HG03439 (cell line): ENCODE results near the gene RNFT2.
"Not testable (repeated sequence)": the region's sequence is repeated elsewhere in the genome, so short reads cannot be mapped to it uniquely, and the experiment has no call there.

Experiments used
- ATAC-seq: cut with Tn5 transposase; IDR thresholded peaks from one replicate; pipeline ENCODE4 v1.9.1; 2021; ENCODE audit warnings: mild to moderate bottlenecking, moderate library complexity; ENCODE audit not compliant: unreplicated experiment

Gene RNFT2

GRCh38 chr12:116790066-116790465 is 52.0 kb downstream of the RNFT2 start:
- no peak for ATAC-seq

DNA sequence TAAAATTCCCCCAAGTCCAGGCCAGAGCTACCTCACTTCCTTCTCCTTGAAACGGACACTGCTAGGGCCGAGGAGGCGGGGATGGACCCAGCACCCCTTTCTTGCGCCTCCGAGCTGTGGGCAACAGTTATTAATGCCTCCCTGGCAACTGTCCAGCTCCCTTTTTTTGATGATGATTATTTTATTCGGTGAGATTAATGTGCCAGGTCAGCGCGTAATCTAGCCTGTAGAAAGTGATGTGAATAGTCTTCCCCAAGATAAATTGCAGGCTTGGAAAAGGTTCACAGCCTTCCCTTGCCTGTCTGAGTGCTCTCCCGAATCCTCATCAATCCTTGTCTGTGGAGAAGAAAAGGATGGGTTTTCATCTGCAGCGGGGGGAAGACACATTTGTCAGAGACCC is 54.3 kb downstream of the RNFT2 start:
- no peak for ATAC-seq

GRCh38 chr12:116794725-116795124 is 56.6 kb downstream of the RNFT2 start:
- no peak for ATAC-seq

GRCh38 chr12:116797885-116798284 is 59.8 kb downstream of the RNFT2 start:
- ATAC-seq, result no peak

DNA sequence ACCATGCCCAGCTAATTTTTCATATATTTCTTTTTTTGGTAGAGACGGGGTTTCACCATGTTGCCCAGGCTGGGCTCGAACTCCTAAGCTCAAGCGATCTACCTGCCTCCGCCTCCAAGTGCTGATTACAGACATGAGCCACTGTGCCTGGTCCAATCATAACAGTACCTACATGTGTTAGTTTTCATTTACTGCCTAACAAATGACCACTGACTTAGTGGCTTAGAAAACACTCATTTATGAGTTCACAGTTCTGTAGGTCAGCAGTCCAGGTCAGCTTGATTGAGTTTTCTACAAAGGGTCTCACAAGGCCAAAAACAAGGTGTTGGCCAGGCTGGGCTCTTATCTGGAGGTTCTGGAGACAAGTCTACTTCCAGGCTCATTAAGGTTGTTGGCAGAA is 60.6 kb downstream of the RNFT2 start:
- no peak for ATAC-seq

- no peak for ATAC-seq
Observed at GRCh38 chr12:116799955-116800354, 61.8 kb downstream of the RNFT2 start.

DNA sequence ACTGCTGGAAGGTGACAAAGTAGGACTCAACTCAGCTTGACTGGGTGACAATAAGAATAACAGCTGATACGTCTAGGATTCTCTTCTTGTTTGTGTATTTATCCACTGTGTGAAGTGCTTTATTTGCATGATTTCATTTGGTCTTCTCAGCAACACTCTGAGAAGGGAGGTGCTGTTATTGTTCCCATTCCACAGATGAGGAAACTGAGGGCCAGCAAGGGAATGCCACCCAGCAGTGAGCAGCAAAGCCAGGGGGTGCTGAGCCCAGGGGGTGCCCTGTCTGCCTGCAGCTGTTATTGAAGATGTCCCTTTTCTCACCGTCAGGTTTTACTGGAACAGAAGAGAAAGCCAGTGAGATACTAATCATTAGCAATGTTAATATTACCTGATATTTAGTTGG is 62.8 kb downstream of the RNFT2 start:
- ATAC-seq, result no peak

- no peak for ATAC-seq
Observed at GRCh38 chr12:116802018-116802417, 63.9 kb downstream of the RNFT2 start.

- no peak for ATAC-seq
Observed at GRCh38 chr12:116803013-116803736, 65.1 kb downstream of the RNFT2 start.

GRCh38 chr12:116804051-116804450 is 65.9 kb downstream of the RNFT2 start:
- no peak for ATAC-seq

GRCh38 chr12:116806845-116807440 is 68.8 kb downstream of the RNFT2 start:
- no peak for ATAC-seq

DNA sequence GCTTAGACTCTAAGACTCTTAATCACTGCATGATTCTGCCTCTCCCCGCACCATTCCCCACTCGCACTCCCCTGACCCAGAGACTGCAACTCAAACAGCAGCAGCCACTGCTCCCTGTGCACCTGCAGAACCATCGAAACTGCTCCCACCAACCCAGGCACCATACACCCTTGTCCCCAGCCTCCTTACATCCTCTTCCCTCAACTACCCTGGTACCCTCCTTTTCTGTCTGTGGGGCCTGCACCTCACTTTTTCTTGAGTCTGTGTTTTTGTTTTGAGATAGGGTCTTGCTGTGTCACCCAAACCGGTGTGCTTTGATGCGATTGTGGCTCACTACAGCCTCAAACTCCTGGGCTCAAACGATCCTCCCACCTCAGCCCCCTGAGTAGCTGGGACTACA is 69.4 kb downstream of the RNFT2 start:
- ATAC-seq, result no peak

- no peak for ATAC-seq
Observed at GRCh38 chr12:116808113-116809105, 70.3 kb downstream of the RNFT2 start.

DNA sequence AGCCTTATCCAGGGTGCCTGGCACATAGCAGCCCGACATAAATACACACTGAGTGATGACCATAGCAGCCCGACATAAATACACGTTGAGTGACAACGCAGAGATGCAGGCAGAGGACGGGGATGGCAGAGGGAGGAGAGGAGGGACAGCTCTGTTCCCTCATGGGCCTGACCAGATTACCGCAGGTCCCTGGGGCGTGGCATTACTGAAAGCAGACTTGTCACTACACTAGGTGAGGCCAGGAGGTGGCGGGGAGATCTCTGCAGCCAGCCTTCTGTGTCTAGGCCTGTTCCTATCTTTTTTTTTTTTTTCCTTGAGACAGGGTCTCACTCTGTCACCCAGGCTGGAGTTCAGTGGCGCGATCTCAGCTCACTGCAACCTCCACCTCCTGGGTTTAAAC is 74.1 kb downstream of the RNFT2 start:
- ATAC-seq, result no peak

DNA sequence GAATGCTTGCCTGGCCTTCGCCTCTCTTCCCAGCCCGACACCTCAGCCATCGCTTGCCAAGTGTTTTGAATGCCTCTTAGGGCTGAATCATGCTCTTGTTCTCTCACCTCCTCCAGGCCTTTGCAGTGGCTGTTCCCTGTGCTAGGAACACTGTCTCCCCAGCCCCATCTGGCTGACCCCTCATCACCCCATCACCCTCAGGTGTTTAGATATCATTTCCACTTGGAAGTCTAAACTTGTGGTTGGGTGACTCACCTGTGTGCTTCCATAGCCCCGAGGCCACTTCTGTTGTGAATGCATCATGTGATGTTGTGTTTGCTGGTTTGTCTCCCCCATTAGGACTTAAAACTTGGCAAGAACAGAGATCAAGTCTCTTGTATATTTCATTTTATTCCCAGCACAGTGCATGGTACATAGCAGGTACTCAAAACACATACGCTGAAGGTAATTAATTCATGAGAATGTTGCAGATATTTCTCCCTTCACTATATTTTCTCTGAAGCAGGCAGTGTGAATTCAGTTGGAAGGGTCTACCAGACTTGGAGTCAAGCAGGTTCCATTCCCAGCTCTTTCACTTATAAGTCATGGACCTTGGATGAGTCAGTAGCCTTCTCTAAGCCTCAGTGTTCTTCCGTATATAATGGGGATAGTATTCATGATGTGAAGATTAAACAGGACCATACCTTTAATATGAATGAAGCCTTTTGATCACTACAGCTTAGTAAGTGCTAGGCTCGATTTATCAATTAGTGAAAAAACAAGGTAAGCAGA is 75.3 kb downstream of the RNFT2 start:
- ATAC-seq, result no peak

- ATAC-seq, result not testable (repeated sequence)
Observed at GRCh38 chr12:116814766-116815165, 76.7 kb downstream of the RNFT2 start.

DNA sequence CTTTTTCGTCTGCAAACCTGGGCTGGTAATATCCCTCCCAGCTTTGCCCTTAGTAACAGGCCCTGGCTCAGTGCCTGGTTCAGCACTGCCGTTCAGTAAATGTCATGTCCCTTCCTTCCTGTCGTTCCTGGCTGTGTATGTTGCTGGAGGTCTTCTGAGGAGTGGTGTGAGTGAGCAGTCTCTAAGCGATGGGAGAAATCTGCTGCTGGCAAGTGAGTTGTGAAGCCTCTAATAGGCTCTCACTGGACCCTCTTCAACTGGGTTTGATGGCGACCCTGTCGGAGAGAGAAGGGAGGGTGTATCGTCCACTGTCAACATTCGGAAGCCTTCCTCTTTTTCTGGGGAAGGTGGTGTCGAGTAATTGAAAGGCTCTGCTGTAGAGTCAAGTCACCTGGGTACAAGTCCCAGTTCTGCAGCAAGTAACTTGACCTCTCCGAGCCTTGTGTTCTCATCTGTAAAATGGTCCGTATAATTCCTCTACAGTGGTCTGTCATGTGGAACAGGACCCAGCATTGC is 80.3 kb downstream of the RNFT2 start:
- peak; percentile 3 for ATAC-seq

GRCh38 chr12:116818948-116819832 is 81.1 kb downstream of the RNFT2 start:
- peak; percentile 88 for ATAC-seq

DNA sequence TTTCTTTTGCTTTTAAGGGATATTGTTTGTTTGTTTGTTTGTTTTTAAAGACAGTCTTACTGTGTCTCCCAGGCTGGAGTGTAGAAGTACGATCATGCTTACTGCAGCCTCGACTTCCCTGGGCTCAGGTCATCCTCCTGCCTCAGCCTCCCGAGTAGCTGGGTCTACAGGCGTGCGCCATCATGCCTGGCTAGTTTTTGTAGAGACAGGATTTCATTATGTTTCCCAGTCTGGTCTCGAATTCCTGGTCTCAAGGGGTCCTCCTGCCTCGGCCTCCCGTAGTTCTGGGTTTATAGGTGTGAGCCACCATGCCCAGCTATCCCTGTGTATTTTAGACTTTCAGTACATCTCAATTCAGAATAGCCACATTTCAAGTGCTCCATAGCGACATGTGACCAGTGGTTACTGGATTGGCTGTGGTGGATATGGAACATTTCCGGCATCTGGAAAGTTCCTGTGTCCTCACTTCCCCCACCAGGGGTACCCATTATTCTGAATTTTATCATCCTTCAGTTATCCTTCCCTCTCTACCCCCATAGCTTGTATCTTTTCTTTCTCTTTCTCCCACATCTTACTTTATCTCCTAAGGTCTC is 82.0 kb downstream of the RNFT2 start:
- ATAC-seq, result no peak
